Inferior parietal cortex (tissue), 1 donor: ENCODE results near the gene CAPN12.
A peak's percentile ranks its signal among the peaks of the same experiment; 100 is the strongest.

Experiments
- DNase-seq: peaks from one replicate; pipeline ENCODE4 v3.0.0-alpha.2; 2016; ENCODE audit errors: extremely low spot score

The CAPN12 gene

DNA sequence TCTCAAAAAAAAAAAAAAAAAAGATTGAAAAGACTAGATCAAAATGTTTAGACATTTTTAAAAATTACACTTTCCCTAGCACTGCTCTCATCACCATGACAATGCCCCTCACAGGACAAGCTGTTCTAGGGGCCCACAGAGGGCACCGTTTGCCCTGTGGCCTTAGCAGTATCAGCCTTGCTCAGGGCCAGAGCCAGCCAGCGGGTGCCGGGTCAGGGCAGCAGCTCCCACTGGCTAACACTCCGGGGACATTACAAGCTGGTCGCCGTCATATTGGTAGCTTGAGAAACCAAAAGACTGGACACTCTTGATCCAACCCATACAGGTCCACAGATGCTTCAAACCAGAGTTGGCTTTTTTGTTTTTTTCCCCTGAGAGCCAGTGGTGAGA lies 18.0 kb downstream of the CAPN12 start:
- DNase-seq: no peak

GRCh38 chr19:38725469-38726283 lies 18.6 kb downstream of the CAPN12 start:
- no peak for DNase-seq

DNA sequence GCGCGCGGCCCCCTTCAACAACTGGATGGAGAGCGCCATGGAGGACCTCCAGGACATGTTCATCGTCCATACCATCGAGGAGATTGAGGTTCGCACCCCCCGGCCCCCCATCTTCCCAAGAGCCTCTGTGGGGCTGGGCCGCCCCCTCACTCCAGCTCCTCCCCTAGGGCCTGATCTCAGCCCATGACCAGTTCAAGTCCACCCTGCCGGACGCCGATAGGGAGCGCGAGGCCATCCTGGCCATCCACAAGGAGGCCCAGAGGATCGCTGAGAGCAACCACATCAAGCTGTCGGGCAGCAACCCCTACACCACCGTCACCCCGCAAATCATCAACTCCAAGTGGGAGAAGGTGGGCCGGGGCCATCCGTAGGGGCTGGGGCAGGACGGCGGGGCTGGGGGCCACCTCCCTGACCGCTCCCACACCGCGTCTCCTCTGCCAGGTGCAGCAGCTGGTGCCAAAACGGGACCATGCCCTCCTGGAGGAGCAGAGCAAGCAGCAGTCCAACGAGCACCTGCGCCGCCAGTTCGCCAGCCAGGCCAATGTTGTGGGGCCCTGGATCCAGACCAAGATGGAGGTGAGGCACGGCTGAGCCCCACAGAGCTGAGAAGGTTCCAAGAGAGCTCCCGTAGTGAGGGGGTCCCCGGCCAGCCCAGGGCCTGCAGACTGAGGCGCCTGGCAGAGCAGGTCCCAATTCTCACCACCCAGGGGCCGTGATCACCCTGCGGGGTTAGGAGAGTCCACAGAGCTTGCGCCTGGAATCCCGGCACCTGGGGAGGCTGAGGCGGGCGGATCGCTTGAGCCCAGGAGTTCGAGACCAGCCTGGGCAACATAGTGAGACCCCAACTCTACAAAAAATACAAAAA lies 20.1 kb downstream of the CAPN12 start:
- no peak for DNase-seq

DNA sequence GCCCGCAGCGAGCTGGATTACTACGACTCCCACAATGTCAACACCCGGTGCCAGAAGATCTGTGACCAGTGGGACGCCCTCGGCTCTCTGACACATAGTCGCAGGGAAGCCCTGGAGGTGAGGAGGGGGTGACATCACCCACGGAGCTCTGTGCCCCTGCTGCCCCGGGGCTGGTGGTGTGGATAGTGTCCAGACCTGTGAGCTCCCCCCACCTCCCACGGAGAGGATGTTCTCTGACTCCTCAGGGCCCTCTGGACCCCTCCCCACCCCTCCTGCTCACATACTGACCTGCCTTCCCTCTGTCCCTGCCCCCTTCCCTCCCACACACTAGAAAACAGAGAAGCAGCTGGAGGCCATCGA lies 20.7 kb downstream of the CAPN12 start:
- DNase-seq: no peak

- DNase-seq: no peak
Observed at GRCh38 chr19:38722947-38723605, 21.2 kb downstream of the CAPN12 start.

GRCh38 chr19:38721979-38722773 lies 22.1 kb downstream of the CAPN12 start:
- peak; percentile 72 for DNase-seq

DNA sequence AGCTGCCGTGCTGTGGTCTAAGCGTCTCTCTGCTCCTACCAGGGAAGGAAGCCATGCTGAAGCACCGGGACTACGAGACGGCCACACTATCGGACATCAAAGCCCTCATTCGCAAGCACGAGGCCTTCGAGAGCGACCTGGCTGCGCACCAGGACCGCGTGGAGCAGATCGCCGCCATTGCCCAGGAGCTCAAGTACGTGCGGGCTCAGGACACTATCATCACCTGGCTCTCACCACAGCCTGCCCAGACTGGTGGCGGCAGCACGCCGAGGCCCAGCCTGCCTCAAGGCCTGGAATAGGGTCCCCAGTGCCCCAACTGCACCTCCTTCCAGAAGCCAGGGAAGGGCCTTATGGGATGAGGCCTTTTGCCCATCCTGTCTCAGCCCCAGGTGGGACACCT lies 22.8 kb downstream of the CAPN12 start:
- no peak for DNase-seq

DNA sequence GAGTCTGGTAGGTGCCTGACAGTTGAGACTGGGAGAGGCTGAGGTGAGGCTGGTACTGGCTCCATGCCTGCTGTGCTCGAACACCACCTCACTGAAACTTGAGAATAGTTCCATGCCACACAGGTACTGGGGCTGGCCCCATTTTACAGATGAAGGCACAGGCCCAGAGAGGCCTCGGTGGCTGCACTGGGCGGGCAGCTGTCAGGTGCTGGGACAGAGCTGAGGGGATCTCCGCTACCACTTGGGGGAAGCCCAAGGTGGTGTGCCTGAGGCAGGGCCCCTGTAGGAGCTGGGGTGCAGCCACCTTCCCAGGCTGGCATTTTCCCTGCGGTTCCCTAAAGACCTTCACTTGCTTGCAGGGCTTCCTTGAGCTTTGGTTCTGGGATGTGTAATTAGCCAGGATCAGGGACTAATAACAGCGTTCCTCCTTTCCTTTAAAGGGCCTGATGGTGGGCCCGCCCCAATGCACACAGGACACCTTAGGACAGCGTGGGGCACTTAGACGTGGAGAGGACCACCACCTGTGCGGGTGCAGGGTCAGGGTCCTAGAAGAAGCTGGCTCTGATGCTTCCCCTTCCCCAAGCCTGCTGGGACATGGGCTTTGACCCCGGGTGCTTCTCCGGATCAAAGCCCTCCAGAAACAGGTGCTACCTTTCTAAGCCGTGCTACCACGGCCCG lies 23.6 kb downstream of the CAPN12 start:
- DNase-seq: no peak

DNA sequence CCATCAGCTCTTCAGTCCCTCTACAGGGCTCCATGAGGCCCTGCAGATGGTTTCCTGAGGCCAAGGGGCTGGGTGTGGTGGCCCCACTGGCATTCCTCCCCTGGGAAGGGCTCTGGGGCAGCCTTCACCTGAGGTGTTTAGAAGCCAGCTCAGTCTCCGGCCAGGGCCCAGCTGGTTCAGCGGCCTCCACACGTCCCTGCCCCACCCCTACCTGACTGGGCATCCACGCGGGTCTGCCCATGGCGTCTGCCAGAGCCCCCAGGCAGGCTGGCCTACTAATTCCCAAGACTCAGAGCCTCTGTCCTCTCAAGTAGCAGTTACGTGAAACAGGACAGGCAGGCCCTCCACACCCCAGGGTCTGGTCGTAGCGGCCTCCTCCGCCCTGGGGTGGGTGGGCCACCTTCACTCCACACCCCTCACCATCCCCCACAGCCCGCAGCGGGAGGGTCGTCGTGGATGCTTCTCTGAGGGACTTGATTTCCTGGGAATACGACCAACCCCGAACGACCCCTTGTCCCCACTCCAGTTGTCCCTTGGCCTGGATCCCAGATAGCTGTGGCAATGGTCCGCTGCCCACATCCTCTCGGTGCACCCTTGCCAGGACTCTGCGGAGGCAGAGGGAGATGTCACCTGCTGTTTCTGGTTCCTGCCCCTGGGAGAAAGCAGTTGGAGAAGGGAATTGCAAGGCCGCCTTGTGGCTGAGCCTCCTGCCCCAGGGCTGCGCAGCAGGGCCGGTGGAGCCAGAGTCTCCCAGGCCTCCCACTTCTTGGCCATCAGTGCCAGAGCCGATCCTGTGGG lies 24.3 kb downstream of the CAPN12 start:
- no peak for DNase-seq

GRCh38 chr19:38718747-38719543 lies 25.3 kb downstream of the CAPN12 start:
- DNase-seq: no peak

DNA sequence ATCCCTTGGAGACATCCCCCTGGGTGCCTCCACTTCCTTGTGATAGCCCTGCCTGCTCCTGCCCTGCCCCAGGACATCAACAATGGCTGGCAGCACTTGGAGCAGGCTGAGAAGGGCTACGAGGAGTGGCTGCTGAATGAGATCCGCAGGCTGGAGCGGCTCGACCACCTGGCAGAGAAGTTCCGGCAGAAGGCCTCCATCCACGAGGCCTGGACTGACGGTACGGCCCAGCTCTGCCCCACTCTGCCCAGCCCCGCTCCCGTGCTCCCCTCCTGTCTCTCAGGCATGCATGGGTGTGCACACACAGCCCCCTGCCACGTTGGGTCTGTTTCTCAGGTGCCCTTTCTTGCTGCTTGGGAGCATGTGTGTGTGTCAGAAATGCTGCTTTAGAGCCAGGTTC lies 26.4 kb downstream of the CAPN12 start:
- no peak for DNase-seq

GRCh38 chr19:38717051-38717450 lies 27.2 kb downstream of the CAPN12 start:
- no peak for DNase-seq

- DNase-seq: peak; percentile 71
Observed at GRCh38 chr19:38715555-38715954, 28.7 kb downstream of the CAPN12 start.

DNA sequence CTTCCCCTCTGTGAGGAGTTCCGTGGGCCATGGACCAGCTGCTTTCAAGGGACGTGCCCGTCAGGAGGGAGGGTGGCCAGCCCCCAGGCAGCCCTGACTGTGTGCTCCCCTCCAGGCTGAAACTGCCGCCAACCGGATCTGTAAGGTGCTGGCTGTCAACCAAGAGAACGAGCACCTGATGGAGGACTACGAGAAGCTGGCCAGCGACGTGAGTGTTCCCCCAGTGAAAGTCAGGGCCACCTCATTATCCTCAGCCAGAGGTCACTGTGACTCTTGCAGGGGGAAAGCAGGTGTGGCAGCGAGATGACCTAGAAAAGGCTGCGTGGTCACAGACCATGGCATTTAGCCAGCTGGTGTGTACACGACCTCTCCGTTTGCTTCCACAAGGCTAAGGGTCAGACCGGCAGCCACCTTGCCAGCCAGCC lies 29.9 kb downstream of the CAPN12 start:
- DNase-seq: no peak

- no peak for DNase-seq
Observed at GRCh38 chr19:38713865-38714264, 30.4 kb downstream of the CAPN12 start.

DNA sequence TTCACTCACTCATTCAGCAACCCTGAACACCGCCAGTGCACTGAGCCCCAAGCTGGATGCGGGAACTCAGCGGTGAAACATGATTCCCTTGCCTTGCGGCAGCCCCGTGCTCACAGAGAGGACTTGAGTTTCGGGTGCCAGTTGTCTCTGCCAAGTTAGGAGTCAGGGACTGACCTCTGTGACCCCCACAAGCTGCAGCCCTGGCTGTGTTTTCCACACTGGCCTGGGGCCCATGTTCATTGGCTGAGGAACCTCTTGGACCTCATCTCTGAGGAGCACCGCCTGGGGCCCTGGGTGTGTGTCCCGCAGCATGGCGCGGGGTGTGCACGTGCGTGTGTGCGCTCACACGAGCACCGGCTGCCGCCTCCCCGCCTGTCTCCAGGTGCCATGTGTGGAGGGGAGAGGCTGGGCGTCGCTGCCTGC lies 31.0 kb downstream of the CAPN12 start:
- DNase-seq: no peak

GRCh38 chr19:38712161-38712748 lies 32.0 kb downstream of the CAPN12 start:
- DNase-seq: no peak

GRCh38 chr19:38711726-38712153 lies 32.5 kb downstream of the CAPN12 start:
- DNase-seq: no peak
